Hindlimb muscle (tissue), 1 donor: ENCODE data around the gene SARM1. TPM values are rescaled to one million over a fixed set of nuclear protein-coding genes. Genes with fewer than 3 reads are reported as not detected.
"Not testable (repeated sequence)": the region's sequence is repeated elsewhere in the genome, so short reads cannot be mapped to it uniquely, and the experiment has no call there.

ENCODE experiments used
- DNase-seq: peaks from one replicate; pipeline ENCODE4 v3.0.0-alpha.2; 2013
- polyA plus RNA-seq: library from polyadenylated mRNA; unstranded; fragments of 120-200 nt; gene quantifications from one replicate; pipeline ENCODE4 v1.2.1, GENCODE V29; 2013; ENCODE audit not compliant: insufficient read length

SARM1 gene
- polyA plus RNA-seq, 1 donor: 6.4 TPM

GRCh38 chr17:28433721-28434120 is 62.2 kb downstream of the SARM1 start:
- DNase-seq: no peak

- DNase-seq: not testable (repeated sequence)
Measured at GRCh38 chr17:28434326-28434725, 62.8 kb downstream of the SARM1 start.

GRCh38 chr17:28443901-28444638 is 72.6 kb downstream of the SARM1 start:
- peak; percentile 2 for DNase-seq

DNA sequence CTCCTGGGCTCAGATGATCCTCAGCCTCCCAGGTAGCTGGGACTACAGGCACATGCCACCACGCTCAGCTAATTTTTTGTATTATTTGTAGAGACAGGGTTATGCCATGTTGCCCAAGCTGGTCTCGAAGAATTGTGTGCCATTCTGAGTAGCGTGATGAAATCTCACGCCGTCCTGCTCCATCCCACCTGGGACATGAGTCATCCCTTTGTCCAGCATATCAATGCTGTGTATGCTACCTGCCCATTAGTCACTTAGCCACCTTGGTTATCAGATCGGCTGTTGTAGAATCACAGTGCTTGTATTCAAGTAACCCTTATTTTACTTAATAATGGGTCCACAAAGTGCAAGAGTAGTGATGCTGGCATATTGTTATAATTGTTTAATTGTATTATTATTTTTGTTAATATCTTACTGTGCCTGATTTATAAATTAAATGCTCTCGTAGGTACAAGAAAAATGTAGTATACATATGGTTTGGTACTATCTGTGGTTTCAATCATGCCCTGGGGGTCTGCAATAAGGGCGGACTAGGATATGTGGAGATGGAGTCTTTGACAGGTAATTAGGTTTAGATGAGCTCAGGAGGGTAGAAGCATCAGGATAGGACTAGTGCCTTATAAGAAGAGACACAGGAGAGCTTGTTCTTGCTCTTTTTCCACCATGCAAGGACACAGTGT is 75.4 kb downstream of the SARM1 start:
- DNase-seq: no peak

DNA sequence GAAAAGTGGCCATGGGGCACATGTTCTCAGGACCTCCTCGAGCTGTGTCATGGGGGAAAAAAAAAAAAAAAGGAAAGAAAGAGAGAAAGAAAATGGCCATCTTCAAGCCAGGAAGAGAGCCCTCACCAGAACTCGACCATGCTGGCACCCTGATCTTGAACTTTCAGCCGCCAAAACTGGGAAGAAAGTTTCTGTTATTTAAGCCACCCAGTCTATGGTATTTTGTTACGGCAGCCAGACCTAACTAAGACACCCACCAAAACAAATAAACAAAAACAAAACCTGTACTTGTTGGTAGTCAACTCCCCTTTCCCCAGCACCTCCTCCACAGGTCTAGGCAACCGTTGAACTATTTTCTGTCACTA is 75.9 kb downstream of the SARM1 start:
- no peak for DNase-seq

DNA sequence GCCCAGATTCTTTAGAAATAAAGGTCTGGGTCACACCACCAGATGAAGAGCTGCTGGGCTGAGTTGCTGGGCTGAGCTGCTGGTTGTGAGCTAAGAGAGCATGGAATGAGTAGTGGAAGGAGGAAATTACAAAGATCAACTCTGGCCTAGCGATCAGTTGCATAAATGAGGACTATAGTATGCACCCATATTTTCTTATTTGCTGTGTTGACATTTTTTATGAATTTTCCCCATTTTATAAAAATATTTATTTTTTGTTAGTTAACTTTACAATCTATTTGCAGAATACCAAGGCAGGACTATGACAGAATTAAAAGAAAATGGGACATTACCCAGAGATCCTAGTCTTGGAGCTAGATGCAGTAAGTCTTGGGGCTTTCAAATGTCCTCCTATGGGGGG is 78.4 kb downstream of the SARM1 start:
- no peak for DNase-seq

Other genes starting within 250 kb of the SARM1 start
- 16.1 TPM for gene TMEM97, start 52.5 kb upstream of the SARM1 start, polyA plus RNA-seq
- 27.1 TPM for gene IFT20, start 36.2 kb upstream of the SARM1 start, polyA plus RNA-seq
- 33.4 TPM for gene TNFAIP1, start 35.9 kb upstream of the SARM1 start, polyA plus RNA-seq
- gene POLDIP2, start 14.2 kb upstream of the SARM1 start, polyA plus RNA-seq: 60.7 TPM
- gene SEBOX, start 6.5 kb upstream of the SARM1 start, polyA plus RNA-seq: not detected
- gene VTN, start 1.4 kb upstream of the SARM1 start, polyA plus RNA-seq: 1.2 TPM
- 8.4 TPM for gene SLC46A1, start 34.5 kb downstream of the SARM1 start, polyA plus RNA-seq
- gene SLC13A2, start 102.0 kb downstream of the SARM1 start, polyA plus RNA-seq: not detected
- gene FOXN1, start 134.7 kb downstream of the SARM1 start, polyA plus RNA-seq: 0.12 TPM
- 15.5 TPM for gene UNC119, start 180.9 kb downstream of the SARM1 start, polyA plus RNA-seq
- gene PIGS, start 199.8 kb downstream of the SARM1 start, polyA plus RNA-seq: 51.9 TPM
- gene ALDOC, start 205.2 kb downstream of the SARM1 start, polyA plus RNA-seq: 1.8 TPM
- 21.7 TPM for gene SPAG5, start 227.3 kb downstream of the SARM1 start, polyA plus RNA-seq
- gene RSKR, start 242.5 kb downstream of the SARM1 start, polyA plus RNA-seq: 17.2 TPM